ENCODE data around the gene MOXD1. TPM values are rescaled to one million over a fixed set of nuclear protein-coding genes. Genes with fewer than 3 reads are reported as not detected.

The MOXD1 gene
- total RNA-seq, 1 experiment from 2014 or later, result 1.3 TPM

DNA sequence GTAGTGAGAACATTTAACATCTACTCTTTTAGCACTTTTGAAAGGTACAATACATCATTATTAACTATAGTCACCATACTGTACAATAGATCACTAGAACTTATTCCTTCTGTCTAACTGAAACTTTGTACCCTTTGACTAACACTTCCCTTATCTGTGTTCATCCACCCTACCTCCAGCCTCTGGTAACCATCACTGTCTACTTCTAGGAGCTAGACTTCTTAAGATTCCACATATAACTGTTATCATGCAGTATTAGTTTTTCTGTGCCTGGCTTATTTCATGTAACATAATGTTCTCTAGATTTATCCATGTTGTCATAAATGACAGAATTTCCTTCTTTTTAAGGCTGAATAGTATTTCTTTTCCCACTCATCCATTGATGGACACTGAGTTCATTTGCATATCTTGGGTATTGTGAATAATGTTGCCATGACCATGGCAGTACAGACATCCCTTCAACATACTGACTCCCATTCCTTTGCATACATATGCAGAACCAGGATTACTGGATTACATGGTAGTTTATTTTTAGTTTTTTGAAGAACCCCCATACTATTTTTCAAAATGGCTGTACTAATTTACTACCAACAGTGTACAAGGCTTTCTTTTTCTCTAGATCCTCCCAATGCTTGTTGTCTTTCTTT lies 135.7 kb downstream of the MOXD1 start:
- no peak for TF ChIP-seq CTCF (conservative IDR thresholded peaks at IDR 0.05)
- TF ChIP-seq EZH2 (IDR thresholded peaks at IDR 0.05; ENCODE audit: low read depth), result no peak
- no peak overlapping the region for H2AFZ ChIP-seq
- H3K4me1 ChIP-seq (replicated peaks; ENCODE audit: insufficient read depth), result no peaks in the 10 kb centered on the region
- CTCF ChIA-PET, result no interaction called here
- intact Hi-C loops (cut with micrococcal nuclease; ENCODE audit: unreplicated experiment), result no loop called here
- peak in 1 of 2 experiments; percentile 29 for DNase-seq
- no TSS peak for BruUV-seq (replicated peaks)
- H3K4me2 ChIP-seq, result no peak overlapping the region
- no peaks in the 10 kb centered on the region for H3F3A ChIP-seq (ENCODE audit: insufficient read depth, low read depth)
- H3K27ac ChIP-seq, result no peak overlapping the region
- no peaks in the 10 kb centered on the region for H3K27me3 ChIP-seq (ENCODE audit: insufficient read depth, low read depth)
- no peaks in the 10 kb centered on the region for H4K20me1 ChIP-seq (ENCODE audit: insufficient read depth)
- H3K9me2 ChIP-seq (ENCODE audit: insufficient read depth), result no peaks in the 10 kb centered on the region
- H3K36me3 ChIP-seq (ENCODE audit: low read depth), result no peaks in the 10 kb centered on the region
- H3K79me2 ChIP-seq (ENCODE audit: low read depth), result no peaks in the 10 kb centered on the region
- H3K4me3 ChIP-seq, result no peak overlapping the region
- no peaks in the 10 kb centered on the region for H3K9me3 ChIP-seq (ENCODE audit: insufficient read depth, low read depth)
- POLR2A ChIA-PET (ENCODE audit: unreplicated experiment), result no interaction called here

DNA sequence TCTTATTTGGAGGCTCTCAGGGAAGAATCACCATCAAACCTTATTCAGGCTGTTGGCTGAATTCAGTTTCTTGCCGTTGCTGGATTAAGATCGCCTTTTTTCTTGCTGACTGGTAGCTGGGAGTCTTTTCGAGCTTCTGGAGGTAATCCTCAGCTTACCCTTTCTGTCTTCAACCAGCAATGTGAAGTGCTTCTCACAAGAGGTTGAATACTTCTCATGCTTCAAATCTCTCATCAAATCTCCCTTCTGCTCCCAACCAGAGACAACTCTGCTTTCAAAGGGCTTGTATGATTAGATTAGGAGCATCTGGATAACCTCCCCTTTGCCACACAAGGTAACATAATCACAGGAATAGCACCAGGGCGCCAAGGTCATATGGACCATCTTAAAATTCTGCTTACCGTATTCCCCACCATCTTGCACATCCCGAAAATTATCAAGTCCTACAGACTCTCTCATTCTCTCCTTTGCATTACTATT lies 137.2 kb downstream of the MOXD1 start:
- H3K4me1 ChIP-seq (replicated peaks; ENCODE audit: insufficient read depth), result no peaks in the 10 kb centered on the region
- intact Hi-C loops (cut with micrococcal nuclease; ENCODE audit: unreplicated experiment), result no loop called here
- no peak overlapping the region for H3K27ac ChIP-seq
- no peak overlapping the region for H3K4me2 ChIP-seq
- no peaks in the 10 kb centered on the region for H3F3A ChIP-seq (ENCODE audit: insufficient read depth, low read depth)
- no peaks in the 10 kb centered on the region for H4K20me1 ChIP-seq (ENCODE audit: insufficient read depth)
- H3K9me3 ChIP-seq (ENCODE audit: insufficient read depth, low read depth), result no peaks in the 10 kb centered on the region
- no peaks in the 10 kb centered on the region for H3K36me3 ChIP-seq (ENCODE audit: low read depth)
- CTCF ChIA-PET, result no interaction called here
- POLR2A ChIA-PET (ENCODE audit: unreplicated experiment), result no interaction called here
- no peaks in the 10 kb centered on the region for H3K9me2 ChIP-seq (ENCODE audit: insufficient read depth)
- H2AFZ ChIP-seq, result peak overlapping the region; percentile 46; the same call in 1 of the 2 replicates
- H3K4me3 ChIP-seq, result no peak overlapping the region
- H3K79me2 ChIP-seq (ENCODE audit: low read depth), result no peaks in the 10 kb centered on the region
- no TSS peak for BruUV-seq (replicated peaks)
- H3K27me3 ChIP-seq (ENCODE audit: insufficient read depth, low read depth), result no peaks in the 10 kb centered on the region
- DNase-seq, result no peak
- TF ChIP-seq CTCF (conservative IDR thresholded peaks at IDR 0.05), result no peak
- TF ChIP-seq EZH2 (IDR thresholded peaks at IDR 0.05; ENCODE audit: low read depth), result no peak

GRCh38 chr6:132261354-132261753 lies 139.9 kb downstream of the MOXD1 start:
- no peaks in the 10 kb centered on the region for H3K4me1 ChIP-seq (replicated peaks; ENCODE audit: insufficient read depth)
- H3K9me2 ChIP-seq (ENCODE audit: insufficient read depth), result no peaks in the 10 kb centered on the region
- no peaks in the 10 kb centered on the region for H3K27me3 ChIP-seq (ENCODE audit: insufficient read depth, low read depth)
- no peak overlapping the region for H3K27ac ChIP-seq
- no peaks in the 10 kb centered on the region for H3K36me3 ChIP-seq (ENCODE audit: low read depth)
- no peaks in the 10 kb centered on the region for H3K79me2 ChIP-seq (ENCODE audit: low read depth)
- H3K4me3 ChIP-seq, result no peak overlapping the region
- H4K20me1 ChIP-seq (ENCODE audit: insufficient read depth), result no peaks in the 10 kb centered on the region
- ChIA-PET CTCF (no interaction called here), POLR2A (ENCODE audit: unreplicated experiment) (no interaction called here)
- no peak overlapping the region for H2AFZ ChIP-seq
- no peak for TF ChIP-seq EZH2 (IDR thresholded peaks at IDR 0.05; ENCODE audit: low read depth)
- TF ChIP-seq CTCF (conservative IDR thresholded peaks at IDR 0.05), result no peak
- H3K4me2 ChIP-seq, result no peak overlapping the region
- intact Hi-C loops (cut with micrococcal nuclease; ENCODE audit: unreplicated experiment), result no loop called here
- BruUV-seq (replicated peaks), result no TSS peak
- no peak for DNase-seq
- no peaks in the 10 kb centered on the region for H3F3A ChIP-seq (ENCODE audit: insufficient read depth, low read depth)
- H3K9me3 ChIP-seq (ENCODE audit: insufficient read depth, low read depth), result no peaks in the 10 kb centered on the region
